SK-N-MC (cell line): ENCODE data around the gene NDUFS6.

ENCODE experiments used
- DNase-seq: peaks from one replicate; pipeline ENCODE4 v3.0.0-alpha.2; 2011; ENCODE audit warnings: low read depth, low spot score
- H3K27ac ChIP-seq: fragments of 200-600 bp; sonication (generic); 2 replicates; pipeline ENCODE4 v1.5.1; 2016; ENCODE audit warnings: mixed run types
- H3K36me3 ChIP-seq: fragments of 200-600 bp; sonication (generic); 2 replicates; pipeline ENCODE4 v1.6.1; 2017; ENCODE audit warnings: antibody characterized with exemption, low read length, mixed read lengths; ENCODE audit not compliant: insufficient read depth
- H3K4me3 ChIP-seq: fragments of 200-600 bp; sonication (generic); 2 replicates; pipeline ENCODE4 v1.5.1; 2016
- H3K9ac ChIP-seq: fragments of 200-600 bp; sonication (generic); 2 replicates; pipeline ENCODE4 v1.8.0; 2017; ENCODE audit warnings: mixed run types, mixed read lengths; ENCODE audit not compliant: insufficient read length
- H3K9me3 ChIP-seq: fragments of 200-600 bp; sonication (generic); 2 replicates; pipeline ENCODE4 v1.6.1; 2017; ENCODE audit warnings: low read depth, mild to moderate bottlenecking, antibody characterized with exemption, low read length, moderate library complexity, mixed read lengths
- EZH2 ChIP-seq: fragments of 200-600 bp; sonication (generic); IDR thresholded peaks from one replicate; pipeline ENCODE4 v1.6.1; 2017; ENCODE audit warnings: antibody characterized with exemption
- FOXP2 ChIP-seq: optimal IDR thresholded peaks from 2 replicates; pipeline ENCODE3; 2011; ENCODE audit warnings: mild to moderate bottlenecking, moderate library complexity; ENCODE audit not compliant: insufficient read depth; ENCODE audit errors: extremely low read length, control extremely low read depth
- POLR2AphosphoS5 ChIP-seq: IDR thresholded peaks from 2 replicates; pipeline ENCODE4 v1.6.1; 2012; ENCODE audit warnings: mild to moderate bottlenecking, low read depth, low read length, borderline replicate concordance

The NDUFS6 gene

DNA sequence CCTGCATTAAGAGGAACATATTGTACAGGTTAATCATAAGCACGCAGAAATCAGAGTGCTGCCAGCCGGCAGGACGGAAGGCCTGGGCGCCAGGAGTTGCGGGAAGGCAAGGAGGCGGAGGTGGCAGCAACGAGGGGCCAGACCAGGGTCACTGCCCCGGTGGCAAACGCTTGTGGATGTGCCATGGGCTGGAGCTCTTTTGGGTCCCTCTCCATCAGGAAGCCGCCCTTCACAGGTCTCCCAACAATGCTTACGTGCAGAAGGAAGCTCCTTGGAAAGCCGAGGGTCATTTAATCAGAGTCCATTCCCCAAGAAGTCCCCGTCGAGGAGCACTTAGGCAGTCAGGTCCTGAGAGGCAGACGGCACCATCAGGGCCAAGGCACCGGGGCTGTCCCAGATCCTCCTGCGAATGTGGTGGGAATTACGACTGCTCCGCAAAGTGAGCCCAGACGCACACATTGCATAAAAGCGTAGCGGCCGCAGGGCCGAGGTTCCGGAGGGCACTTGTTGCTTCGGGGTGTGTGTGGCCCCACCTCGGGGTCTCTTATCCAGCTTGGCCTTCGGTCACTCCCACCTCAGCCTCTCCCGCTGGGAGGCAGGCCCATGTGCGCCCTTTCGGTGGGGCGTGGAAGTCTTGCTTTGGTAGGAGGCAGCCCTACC is 22.1 kb upstream of the NDUFS6 start:
- no peaks in the 10 kb centered on the region for H3K9me3 ChIP-seq
- no peaks in the 10 kb centered on the region for H3K36me3 ChIP-seq
- TF ChIP-seq EZH2 (no peak), FOXP2 (no peak), POLR2AphosphoS5 (no peak)
- H3K9ac ChIP-seq, result no peak overlapping the region
- DNase-seq, result no peak
- H3K4me3 ChIP-seq, result no peak overlapping the region
- H3K27ac ChIP-seq, result no peak overlapping the region

DNA sequence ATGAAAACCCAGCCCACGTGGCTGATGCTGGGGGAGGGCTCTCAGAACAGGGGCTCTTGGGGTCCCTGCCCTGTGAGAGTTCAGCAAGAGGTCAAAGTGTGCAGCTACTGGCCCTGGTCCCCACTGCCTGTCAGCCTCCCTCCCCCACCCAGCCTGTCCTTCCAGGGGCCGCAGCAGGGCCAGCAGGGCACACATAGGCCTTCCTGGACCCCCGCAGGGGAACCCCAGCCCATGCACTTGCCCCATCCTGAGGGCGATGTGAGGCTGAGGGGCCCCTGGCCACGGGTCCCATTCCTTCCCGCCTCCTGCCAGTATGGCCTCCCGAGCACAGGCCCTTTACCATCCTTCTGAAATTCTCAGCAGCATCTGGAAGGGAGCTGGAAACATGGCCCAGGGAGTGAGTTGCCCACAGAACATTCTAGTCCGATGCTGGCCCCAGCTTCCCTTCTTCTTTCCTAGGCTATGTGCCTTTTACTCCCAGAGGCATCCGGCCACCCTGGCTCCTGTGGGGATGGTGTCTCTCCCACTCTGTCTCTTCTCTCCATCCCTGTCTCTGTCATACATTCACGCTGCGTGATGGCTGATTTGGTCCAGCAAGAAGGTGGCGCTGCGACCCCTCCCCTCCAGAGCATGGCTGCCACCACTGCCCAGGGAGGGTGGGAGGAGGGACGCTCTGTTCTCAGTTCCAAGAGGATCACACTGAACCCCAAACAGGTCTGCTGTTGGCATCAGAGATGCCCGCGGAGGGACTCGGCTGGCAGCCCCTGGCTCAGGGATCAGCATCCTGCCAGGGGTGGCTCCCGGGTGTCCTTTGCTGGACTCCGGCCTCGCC is 21.2 kb upstream of the NDUFS6 start:
- DNase-seq, result no peak
- no peak overlapping the region for H3K27ac ChIP-seq

DNA sequence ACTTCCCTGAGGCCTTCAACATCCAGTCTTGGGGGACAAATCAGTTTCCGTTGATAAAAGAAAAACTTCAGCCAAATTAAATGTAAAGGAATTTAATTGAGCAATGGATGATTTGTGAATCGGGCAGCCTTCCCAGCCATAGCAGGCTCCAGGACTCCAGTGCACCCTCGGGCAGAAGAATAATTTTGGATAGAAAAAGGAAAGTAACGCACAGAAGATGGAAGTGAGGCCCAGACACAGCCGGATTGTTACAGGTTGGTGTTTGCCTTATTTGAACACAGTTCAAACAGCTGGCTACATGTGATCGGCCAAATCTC is 20.6 kb upstream of the NDUFS6 start:
- no peak for TF ChIP-seq POLR2AphosphoS5
- no peak for TF ChIP-seq EZH2
- TF ChIP-seq FOXP2, result no peak
- Histone ChIP-seq H3K9me3 (no peaks in the 10 kb centered on the region), H3K36me3 (no peaks in the 10 kb centered on the region), H3K4me3 (no peak overlapping the region), H3K27ac (no peak overlapping the region), H3K9ac (no peak overlapping the region)
- no peak for DNase-seq

More for the DNA sequence above, 21.2 kb upstream of the NDUFS6 start:
- no peak for TF ChIP-seq FOXP2
- TF ChIP-seq EZH2, result no peak
- no peak for TF ChIP-seq POLR2AphosphoS5
- no peak overlapping the region for H3K9ac ChIP-seq
- no peak overlapping the region for H3K4me3 ChIP-seq
- no peaks in the 10 kb centered on the region for H3K36me3 ChIP-seq
- no peaks in the 10 kb centered on the region for H3K9me3 ChIP-seq

DNA sequence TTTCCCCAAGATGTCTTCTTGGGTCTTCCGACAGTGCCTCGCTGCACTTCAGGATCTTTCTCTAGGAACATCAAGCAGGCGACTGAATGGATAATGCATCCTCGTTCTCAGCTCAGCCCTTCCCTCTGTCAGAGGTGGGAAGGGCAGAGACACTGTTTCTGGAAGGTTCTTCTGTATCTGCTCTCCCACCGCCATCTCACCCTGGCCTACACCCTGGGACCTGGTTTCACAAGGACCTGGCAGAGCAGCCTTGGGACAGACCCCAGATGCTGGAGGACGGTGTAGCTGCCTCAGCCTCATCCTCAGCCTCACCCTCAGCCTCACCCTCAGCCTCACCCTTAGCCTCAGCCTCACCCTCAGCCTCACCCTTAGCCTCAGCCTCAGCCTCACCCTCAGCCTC is 20.1 kb upstream of the NDUFS6 start:
- Histone ChIP-seq H3K27ac (no peak overlapping the region), H3K9ac (no peak overlapping the region), H3K4me3 (no peak overlapping the region), H3K9me3 (no peaks in the 10 kb centered on the region), H3K36me3 (no peaks in the 10 kb centered on the region)
- DNase-seq, result no peak
- no peak for TF ChIP-seq POLR2AphosphoS5

- Histone ChIP-seq H3K27ac (no peak overlapping the region), H3K4me3 (no peak overlapping the region), H3K9ac (no peak overlapping the region), H3K36me3 (no peaks in the 10 kb centered on the region), H3K9me3 (no peaks in the 10 kb centered on the region)
- TF ChIP-seq FOXP2 (no peak), POLR2AphosphoS5 (no peak), EZH2 (no peak)
- no peak for DNase-seq
These were observed 19.4 kb upstream of the NDUFS6 start for GRCh38 chr5:1781726-1782384.

- H3K4me3 ChIP-seq, result no peak overlapping the region
- TF ChIP-seq EZH2 (no peak), POLR2AphosphoS5 (no peak), FOXP2 (no peak)
- H3K36me3 ChIP-seq, result no peaks in the 10 kb centered on the region
- no peak for DNase-seq
- no peak overlapping the region for H3K9ac ChIP-seq
- H3K27ac ChIP-seq, result no peak overlapping the region
- no peaks in the 10 kb centered on the region for H3K9me3 ChIP-seq
These were observed 18.6 kb upstream of the NDUFS6 start for GRCh38 chr5:1782385-1783215.

- no peak overlapping the region for H3K9ac ChIP-seq
- DNase-seq, result no peak
- no peaks in the 10 kb centered on the region for H3K36me3 ChIP-seq
- no peak overlapping the region for H3K27ac ChIP-seq
- no peaks in the 10 kb centered on the region for H3K9me3 ChIP-seq
- TF ChIP-seq EZH2, result no peak
- TF ChIP-seq FOXP2, result no peak
- TF ChIP-seq POLR2AphosphoS5, result no peak
- no peak overlapping the region for H3K4me3 ChIP-seq
These were observed 18.0 kb upstream of the NDUFS6 start for GRCh38 chr5:1783216-1783554.
